CD14-positive monocyte (primary cell): ENCODE data around the gene TRAF5. TPM values are rescaled to one million over a fixed set of nuclear protein-coding genes. Genes with fewer than 3 reads are reported as not detected.

Experiments
- DNase-seq, 3 donors: peaks; one replicate each; pipeline ENCODE4 v3.0.0-alpha.2; 2011 to 2022
- H2AFZ ChIP-seq: 2 replicates; pipeline ENCODE4 v1.6.0; 2012; ENCODE audit warnings: mild to moderate bottlenecking, low read depth, low read length, inconsistent platforms; ENCODE audit not compliant: insufficient read depth, poor library complexity, severe bottlenecking
- H3K27ac ChIP-seq, 2 donors: 1 replicate in 1 of 2; 2 replicates in 1 of 2; pipeline ENCODE4 v1.5.1; 2012 to 2013; ENCODE audit warnings: low read length in 2 of 2, control low read depth in 1 of 2, inconsistent platforms in 1 of 2, low read depth in 1 of 2, mild to moderate bottlenecking in 1 of 2
- H3K27me3 ChIP-seq, 2 donors: one replicate each; pipeline versions ENCODE4 v1.6.0 to v1.6.1; 2011 to 2013; ENCODE audit warnings: low read length in 2 of 2; ENCODE audit not compliant: control insufficient read depth in 2 of 2, insufficient read depth in 2 of 2
- H3K36me3 ChIP-seq, 2 donors: replicated peaks in 1 of 2; 1 replicate in 1 of 2; 2 replicates in 1 of 2; pipeline versions ENCODE4 v1.5.1 to v1.6.1; 2012 to 2013; ENCODE audit warnings: low read length in 2 of 2, control low read depth in 1 of 2, inconsistent platforms in 1 of 2, mild to moderate bottlenecking in 1 of 2; ENCODE audit not compliant: insufficient read depth in 2 of 2, control insufficient read depth in 1 of 2
- H3K4me1 ChIP-seq, 2 donors: 1 replicate in 1 of 2; 2 replicates in 1 of 2; pipeline versions ENCODE4 v1.5.1 to v1.6.1; 2012 to 2013; ENCODE audit warnings: low read length in 2 of 2, control low read depth in 1 of 2, inconsistent platforms in 1 of 2, mild to moderate bottlenecking in 1 of 2, moderate library complexity in 1 of 2; ENCODE audit not compliant: insufficient read depth in 2 of 2, control insufficient read depth in 1 of 2
- H3K4me2 ChIP-seq: replicated peaks from 2 replicates; pipeline ENCODE3; 2012; ENCODE audit warnings: low read length, moderate library complexity, mild to moderate bottlenecking; ENCODE audit not compliant: poor library complexity, severe bottlenecking; ENCODE audit errors: extremely low read depth
- H3K4me3 ChIP-seq, 3 experiments: fragments of 200-600 bp in 1 of 3; sonication (generic) in 1 of 3; replicated peaks in 1 of 3; 1 replicate in 2 of 3; 2 replicates in 1 of 3; pipeline ENCODE4 v1.5.1; 2011 to 2013; ENCODE audit warnings: low read length in 3 of 3, mild to moderate bottlenecking in 3 of 3, control low read depth in 2 of 3, low read depth in 2 of 3, inconsistent platforms in 1 of 3, moderate library complexity in 1 of 3
- H3K79me2 ChIP-seq: 2 replicates; pipeline ENCODE4 v1.6.0; 2012; ENCODE audit warnings: mild to moderate bottlenecking, control low read depth, inconsistent platforms, low read length, moderate library complexity; ENCODE audit not compliant: insufficient read depth
- H3K9ac ChIP-seq: 2 replicates; pipeline ENCODE4 v1.6.0; 2017; ENCODE audit warnings: low read length, mild to moderate bottlenecking; ENCODE audit not compliant: insufficient read depth, poor library complexity, severe bottlenecking
- H3K9me3 ChIP-seq, 2 donors: replicated peaks in 1 of 2; 1 replicate in 1 of 2; 2 replicates in 1 of 2; pipeline versions ENCODE4 v1.5.1 to v1.6.1; 2012 to 2013; ENCODE audit warnings: low read length in 2 of 2, control low read depth in 1 of 2; ENCODE audit not compliant: control insufficient read depth in 1 of 2, insufficient read depth in 1 of 2
- H4K20me1 ChIP-seq: 2 replicates; pipeline ENCODE4 v1.6.0; 2012; ENCODE audit warnings: mild to moderate bottlenecking, low read length, control low read depth, moderate library complexity; ENCODE audit not compliant: insufficient read depth
- H3K27ac Mint-ChIP-seq, 7 donors: one replicate each; pipeline ENCODE4 v1.8.0; 2020; ENCODE audit warnings: mild to moderate bottlenecking in 7 of 7, mixed read lengths in 7 of 7, moderate library complexity in 6 of 7, inconsistent platforms in 2 of 7
- H3K27me3 Mint-ChIP-seq, 3 donors: one replicate each; pipeline ENCODE4 v1.8.0; 2021 to 2022; ENCODE audit warnings: low read depth in 3 of 3, mild to moderate bottlenecking in 3 of 3, mixed read lengths in 3 of 3, moderate library complexity in 3 of 3, inconsistent platforms in 1 of 3
- H3K36me3 Mint-ChIP-seq, 2 donors: one replicate each; pipeline ENCODE4 v1.8.0; 2020; ENCODE audit warnings: mixed read lengths in 2 of 2, inconsistent platforms in 1 of 2, mild to moderate bottlenecking in 1 of 2
- H3K4me1 Mint-ChIP-seq: one replicate; pipeline ENCODE4 v1.8.0; 2020; ENCODE audit warnings: mild to moderate bottlenecking, mixed read lengths
- H3K4me3 Mint-ChIP-seq, 2 donors: one replicate each; pipeline ENCODE4 v1.8.0; 2020; ENCODE audit warnings: mild to moderate bottlenecking in 2 of 2, mixed read lengths in 2 of 2, moderate library complexity in 1 of 2
- H3K9me3 Mint-ChIP-seq, 7 donors: one replicate each; pipeline ENCODE4 v1.8.0; 2020 to 2022; ENCODE audit warnings: mixed read lengths in 7 of 7, mild to moderate bottlenecking in 6 of 7, moderate library complexity in 6 of 7, inconsistent platforms in 2 of 7
- WGBS: methylation state at CpG from one replicate; pipeline ENCODE4 v1.1.5; 2013; ENCODE audit warnings: missing lambda C conversion rate; ENCODE audit not compliant: insufficient coverage; 5-methylcytosine and 5-hydroxymethylcytosine counted together
- intact Hi-C, 2 donors: fragments of 100-400 bp; cut with micrococcal nuclease; formaldehyde crosslinking; loops; one replicate each; pipeline versions ENCODE4 v1.15.0 to v1.15.1; 2023
- polyA plus RNA-seq, 3 donors: library from polyadenylated mRNA; depleted of rRNA in 1 of 3; unstranded in 2 of 3; stranded (reverse) in 1 of 3; fragments of 300-500 nt in 2 of 3; fragments of >200 nt in 1 of 3; fragmentation: Illumina TruSeq in 2 of 3; gene quantifications; 1 replicate in 2 of 3; 2 replicates in 1 of 3; pipeline ENCODE4 v1.2.3, GENCODE V29; 2012 to 2021
- TF ChIP-seq, protein P1 (sequence below): fragments of 200-600 bp; IDR thresholded peaks from one replicate; pipeline ENCODE4 v1.8.0; 2022; ENCODE audit warnings: antibody characterized with exemption, mild to moderate bottlenecking

Gene TRAF5
- polyA plus RNA-seq, 3 donors = 1.0 to 3.8 (median 1.6) TPM

DNA sequence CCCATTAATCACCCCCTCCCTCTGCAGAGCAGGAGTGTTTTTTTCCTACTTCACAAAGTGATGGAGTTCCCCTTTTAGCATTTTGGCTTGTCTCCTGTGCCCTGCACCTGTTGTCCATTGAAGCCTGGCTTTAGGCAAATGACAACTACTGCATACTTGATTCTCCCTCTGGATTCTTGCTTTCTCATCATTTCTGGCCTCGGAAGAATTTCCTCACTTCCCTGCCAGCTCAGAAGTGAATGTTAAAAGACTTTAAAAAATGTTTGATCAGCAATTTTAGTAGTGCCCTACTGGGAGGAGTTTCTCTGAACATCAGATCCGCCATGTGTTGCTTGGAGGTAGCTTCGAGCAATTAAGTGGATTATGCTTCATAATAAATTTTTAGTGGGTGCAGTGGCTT is 39.4 kb upstream of the TRAF5 start:
- intact Hi-C loops = no loop called here
- no peak overlapping the region for H3K4me3 Mint-ChIP-seq

DNA sequence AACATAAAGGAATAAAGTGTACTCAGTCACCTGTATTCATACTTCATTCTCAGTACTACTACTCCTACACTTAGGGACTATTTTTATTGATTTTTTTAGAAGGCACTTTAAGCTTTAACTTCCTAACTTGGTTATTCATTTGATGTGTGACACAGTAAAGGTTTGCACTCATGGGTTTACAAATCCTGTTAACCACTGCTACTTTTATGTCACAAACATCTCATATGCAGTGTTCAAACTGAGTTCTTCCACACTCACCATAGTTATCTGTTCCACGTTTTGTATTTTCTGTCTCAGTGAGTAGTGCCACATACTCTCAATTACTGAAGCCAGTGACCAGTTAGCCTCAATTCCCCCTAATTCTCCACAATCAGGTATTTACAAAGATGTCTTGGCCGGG is 34.2 kb upstream of the TRAF5 start:
- Histone ChIP-seq H3K4me2 (no peak overlapping the region), H3K27ac (no peak overlapping the region), H3K4me1 (no peaks in the 10 kb centered on the region), H3K27me3 (no peaks in the 10 kb centered on the region), H3K79me2 (no peaks in the 10 kb centered on the region), H3K36me3 (peaks cover 83 to 93% of the 10 kb centered on the region in 2 donors), H3K4me3 (no peak overlapping the region), H3K9ac (no peak overlapping the region), H3K9me3 (no peaks in the 10 kb centered on the region), H2AFZ (no peak overlapping the region), H4K20me1 (peaks cover 21% of the 10 kb centered on the region)
- no peak for DNase-seq
- no peaks in the 10 kb centered on the region for H3K4me1 Mint-ChIP-seq
- TF ChIP-seq, protein P1, sequence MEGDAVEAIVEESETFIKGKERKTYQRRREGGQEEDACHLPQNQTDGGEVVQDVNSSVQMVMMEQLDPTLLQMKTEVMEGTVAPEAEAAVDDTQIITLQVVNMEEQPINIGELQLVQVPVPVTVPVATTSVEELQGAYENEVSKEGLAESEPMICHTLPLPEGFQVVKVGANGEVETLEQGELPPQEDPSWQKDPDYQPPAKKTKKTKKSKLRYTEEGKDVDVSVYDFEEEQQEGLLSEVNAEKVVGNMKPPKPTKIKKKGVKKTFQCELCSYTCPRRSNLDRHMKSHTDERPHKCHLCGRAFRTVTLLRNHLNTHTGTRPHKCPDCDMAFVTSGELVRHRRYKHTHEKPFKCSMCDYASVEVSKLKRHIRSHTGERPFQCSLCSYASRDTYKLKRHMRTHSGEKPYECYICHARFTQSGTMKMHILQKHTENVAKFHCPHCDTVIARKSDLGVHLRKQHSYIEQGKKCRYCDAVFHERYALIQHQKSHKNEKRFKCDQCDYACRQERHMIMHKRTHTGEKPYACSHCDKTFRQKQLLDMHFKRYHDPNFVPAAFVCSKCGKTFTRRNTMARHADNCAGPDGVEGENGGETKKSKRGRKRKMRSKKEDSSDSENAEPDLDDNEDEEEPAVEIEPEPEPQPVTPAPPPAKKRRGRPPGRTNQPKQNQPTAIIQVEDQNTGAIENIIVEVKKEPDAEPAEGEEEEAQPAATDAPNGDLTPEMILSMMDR = no peak
- no peak overlapping the region for H3K4me3 Mint-ChIP-seq
- intact Hi-C loops = no loop called here
- WGBS = 100% methylated on average over 1 of the region's 2 CpGs
- no peaks in the 10 kb centered on the region for H3K27me3 Mint-ChIP-seq
- H3K36me3 Mint-ChIP-seq = peaks cover 65 to 83% of the 10 kb centered on the region in 2 donors
- no peaks in the 10 kb centered on the region for H3K9me3 Mint-ChIP-seq
- H3K27ac Mint-ChIP-seq = no peak overlapping the region

More for the DNA sequence above, 39.4 kb upstream of the TRAF5 start:
- Histone ChIP-seq H3K27me3 (no peaks in the 10 kb centered on the region), H3K36me3 (peaks cover 72 to 85% of the 10 kb centered on the region in 2 donors), H2AFZ (no peak overlapping the region), H3K4me1 (no peaks in the 10 kb centered on the region), H4K20me1 (peaks cover 36% of the 10 kb centered on the region), H3K4me2 (no peak overlapping the region), H3K4me3 (no peak overlapping the region), H3K79me2 (peaks cover 5% of the 10 kb centered on the region), H3K9me3 (no peaks in the 10 kb centered on the region), H3K27ac (peak overlapping the region in 1 of 2 donors; percentile 24), H3K9ac (no peak overlapping the region)
- H3K27ac Mint-ChIP-seq = peak overlapping the region in 1 of 7 donors; percentile 55
- DNase-seq = no peak
- no peaks in the 10 kb centered on the region for H3K4me1 Mint-ChIP-seq
- 100% methylated on average over 2 of the region's 3 CpGs for WGBS
- TF ChIP-seq, protein P1 = no peak
- H3K9me3 Mint-ChIP-seq = no peaks in the 10 kb centered on the region
- peaks cover 68 to 81% of the 10 kb centered on the region in 2 donors for H3K36me3 Mint-ChIP-seq
- peaks cover 0 to 2% (median 0%) of the 10 kb centered on the region in 3 donors for H3K27me3 Mint-ChIP-seq
